ENCODE results near the gene CEMIP2. TPM values are rescaled to one million over a fixed set of nuclear protein-coding genes. Genes with fewer than 3 reads are reported as not detected.
A peak's percentile ranks its signal among the peaks of the same experiment; 100 is the strongest.

Gene CEMIP2
- total RNA-seq, 1 donor from 2014 or later = 61.2 TPM

- peak; percentile 41 for DNase-seq
Measured at GRCh38 chr9:71769175-71770161, 1.2 kb upstream of the CEMIP2 start.

DNA sequence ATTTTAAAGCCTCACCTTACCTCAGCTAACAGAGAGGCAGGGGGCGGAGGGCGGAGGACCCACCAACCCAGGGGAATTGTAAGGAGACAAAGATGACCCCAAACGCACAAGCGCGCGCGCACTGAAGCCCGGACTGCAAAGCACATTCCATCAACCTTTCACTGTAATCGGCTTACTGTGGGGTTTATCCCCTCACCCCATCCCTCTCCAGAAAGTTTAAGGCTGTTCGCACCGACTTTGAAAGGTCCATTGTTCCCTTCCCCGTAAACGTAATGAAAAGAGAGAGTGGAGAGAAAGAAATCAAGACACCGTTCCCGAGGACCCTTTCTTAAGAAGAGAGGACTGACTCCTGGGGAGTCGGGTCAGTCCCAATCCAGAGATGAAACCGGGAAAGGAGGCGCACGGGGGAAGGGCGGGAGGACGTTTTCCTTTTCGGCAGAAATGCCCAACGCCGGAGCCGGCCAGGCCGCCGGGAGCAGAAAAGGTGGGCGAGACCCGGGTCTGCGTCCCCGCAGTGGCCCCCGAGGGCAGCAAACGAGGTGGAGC lies 464 bp downstream of the CEMIP2 start:
- DNase-seq = no peak

- DNase-seq = no peak
Measured at GRCh38 chr9:71767163-71767775, 1.0 kb downstream of the CEMIP2 start.

DNA sequence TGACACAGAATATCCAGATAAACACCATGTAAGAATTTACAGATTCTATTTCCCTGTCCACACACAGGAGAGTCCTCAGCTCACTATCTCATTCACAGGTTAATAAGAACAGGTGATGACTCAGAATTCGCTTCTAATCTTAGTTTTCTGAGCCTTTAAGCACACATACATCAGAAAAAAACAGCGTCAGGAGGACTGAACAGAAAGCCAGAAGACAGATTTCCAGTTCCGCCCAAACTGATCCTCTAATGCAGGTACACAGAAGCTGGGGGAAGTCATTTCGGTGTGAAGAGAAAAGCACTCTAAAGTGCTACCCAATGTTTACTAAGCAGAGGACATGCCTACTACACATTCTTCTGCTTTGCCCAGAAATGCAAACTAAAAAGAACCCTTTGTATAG lies 1.6 kb downstream of the CEMIP2 start:
- no peak for DNase-seq

DNA sequence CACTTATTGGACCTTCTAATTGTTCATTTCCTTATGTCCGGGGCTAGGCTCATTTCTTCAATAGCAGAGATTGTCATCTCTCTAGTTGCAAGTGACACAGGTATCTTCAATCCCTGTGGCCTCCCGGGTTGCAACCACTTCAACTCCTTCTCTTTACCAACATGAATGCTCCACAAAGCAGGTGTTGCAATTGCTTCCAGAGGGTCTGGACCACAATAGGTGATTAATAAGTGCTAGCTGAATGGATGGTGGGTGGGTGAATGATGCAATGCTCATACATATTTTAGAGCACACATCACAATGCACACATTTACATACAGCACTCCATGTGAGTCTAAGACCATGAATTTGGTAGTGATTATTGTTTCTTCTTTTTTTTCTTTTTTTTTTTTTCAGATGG lies 2.6 kb downstream of the CEMIP2 start:
- no peak for DNase-seq

DNA sequence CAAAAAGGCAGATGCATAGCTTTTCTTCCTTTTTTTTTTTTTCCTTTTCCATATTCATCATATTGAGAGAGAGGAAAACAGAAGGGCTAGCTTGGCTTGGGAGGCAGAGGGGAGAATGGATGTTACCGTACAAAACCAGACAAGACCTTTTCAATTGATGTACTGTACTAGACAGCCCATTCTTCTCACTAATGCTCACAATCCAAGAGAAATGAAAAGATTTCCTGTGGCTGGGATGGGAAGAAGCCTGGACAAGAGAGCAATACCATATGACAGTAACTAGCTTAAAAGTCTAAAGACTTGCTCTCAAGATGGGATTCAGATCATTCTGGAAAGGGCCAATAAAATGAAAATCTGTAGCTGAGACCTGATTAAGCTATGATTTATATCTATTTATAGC lies 3.4 kb downstream of the CEMIP2 start:
- no peak for DNase-seq

- DNase-seq = no peak
Measured at GRCh38 chr9:71764463-71764862, 3.9 kb downstream of the CEMIP2 start.

DNA sequence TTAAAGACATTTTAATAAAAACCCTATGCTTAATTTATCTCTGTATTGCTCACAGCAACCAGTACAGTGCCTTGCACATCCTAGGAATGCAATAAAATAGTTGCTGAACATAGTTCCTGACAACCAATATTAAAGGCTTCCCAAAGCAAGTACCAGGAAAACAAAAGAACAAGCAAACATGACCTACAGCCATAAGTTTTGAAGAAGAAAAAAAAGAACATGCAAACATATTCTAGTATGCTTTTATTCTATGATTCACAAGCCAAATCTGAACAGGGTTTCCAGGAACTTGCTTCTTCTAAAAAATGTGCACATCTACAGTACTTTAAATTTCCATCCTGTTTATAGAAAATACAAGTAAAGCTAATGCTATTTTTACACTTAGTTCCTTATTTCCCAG lies 4.5 kb downstream of the CEMIP2 start:
- DNase-seq = no peak

DNA sequence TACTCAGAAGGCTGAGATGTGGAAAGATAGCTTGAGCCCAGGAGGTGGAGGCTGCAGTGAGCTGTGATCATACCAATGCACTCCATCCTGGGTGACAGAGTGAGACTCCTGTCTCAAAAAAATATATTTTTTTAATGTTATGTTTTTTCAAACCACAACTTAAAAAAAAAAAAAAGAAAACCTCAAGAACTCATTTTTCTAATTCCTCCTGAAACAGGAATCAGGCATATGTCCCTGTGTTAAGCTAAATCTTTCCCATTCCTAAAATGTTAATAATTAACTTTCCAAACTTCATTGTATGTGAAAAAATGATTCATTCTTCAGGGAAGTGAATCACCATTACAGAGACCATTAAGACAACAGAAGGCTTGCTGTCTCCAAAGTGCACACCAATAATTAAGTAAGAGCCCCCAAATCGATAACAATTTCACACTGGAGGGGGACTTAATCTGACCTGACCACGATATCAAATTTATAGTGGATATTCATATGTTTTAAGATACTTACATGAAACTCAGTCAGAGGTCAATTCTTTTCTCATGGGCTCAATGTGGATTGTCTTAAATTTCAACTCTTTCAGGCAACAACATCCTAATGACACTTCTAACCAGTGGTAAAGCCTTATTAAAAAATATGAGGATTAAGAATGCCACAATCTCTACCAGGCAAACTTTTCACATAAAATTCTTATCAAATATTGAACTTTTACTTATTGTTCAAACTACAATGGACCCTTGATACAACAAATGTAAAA lies 5.2 kb downstream of the CEMIP2 start:
- DNase-seq = no peak

GRCh38 chr9:71761938-71762353 lies 6.4 kb downstream of the CEMIP2 start:
- DNase-seq = no peak

DNA sequence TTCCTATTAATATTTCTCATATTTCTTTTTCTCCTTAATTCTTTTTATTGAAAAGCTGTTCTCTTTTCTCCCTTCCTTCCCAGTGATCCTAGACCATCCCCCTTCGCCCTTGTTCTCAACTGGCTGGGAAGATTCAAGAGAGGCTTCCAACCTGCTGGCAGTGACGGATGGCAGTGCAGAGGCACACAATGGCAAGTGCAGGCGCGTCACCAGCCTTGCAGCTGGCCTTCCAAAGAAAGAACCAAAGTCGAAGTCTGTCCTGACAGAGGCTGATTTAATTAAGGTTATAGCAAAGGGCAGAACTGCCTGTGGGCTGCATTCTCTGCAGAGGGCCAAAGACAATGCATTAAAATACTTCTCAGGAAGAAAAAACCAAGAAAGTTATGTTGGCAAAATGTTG lies 7.4 kb downstream of the CEMIP2 start:
- DNase-seq = no peak

- no peak for DNase-seq
Measured at GRCh38 chr9:71758785-71759184, 9.5 kb downstream of the CEMIP2 start.

DNA sequence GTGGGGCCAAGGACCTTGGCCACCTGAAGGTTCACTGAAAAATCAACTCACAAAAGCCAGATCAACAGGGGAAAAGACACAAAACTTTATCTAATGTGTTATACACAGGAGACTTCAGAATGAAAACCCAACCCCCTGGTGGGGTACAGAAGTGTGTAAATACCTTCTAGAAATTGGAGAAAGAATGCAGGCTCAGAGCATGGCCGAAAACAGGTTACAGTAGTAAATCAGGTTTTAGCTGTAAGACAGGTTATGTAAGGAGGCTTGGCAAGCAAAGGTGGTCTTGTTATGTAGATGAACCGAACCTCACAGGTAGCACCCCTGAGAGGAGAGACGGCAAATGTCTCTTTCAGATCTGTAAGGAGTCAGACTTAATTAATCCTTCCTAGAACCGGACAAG lies 10.0 kb downstream of the CEMIP2 start:
- no peak for DNase-seq

DNA sequence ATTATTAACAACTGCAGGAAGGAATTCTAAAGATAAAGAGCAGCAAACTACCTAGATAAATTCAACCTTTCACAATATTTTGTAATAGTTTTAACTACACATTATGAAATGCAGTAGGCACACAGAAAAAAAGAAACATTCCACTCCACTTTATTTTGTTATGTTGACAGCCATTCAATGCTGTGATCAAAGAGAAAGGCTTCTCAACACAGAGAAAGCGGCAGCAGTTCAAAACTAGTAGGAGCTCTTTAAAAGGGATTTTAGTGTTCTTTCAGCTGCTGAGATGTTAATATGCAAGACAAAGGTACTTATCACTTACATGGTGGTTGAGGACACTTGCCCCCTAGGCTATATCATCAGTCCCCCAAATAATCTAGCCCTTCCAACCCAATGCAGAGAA lies 11.6 kb downstream of the CEMIP2 start:
- no peak for DNase-seq

DNA sequence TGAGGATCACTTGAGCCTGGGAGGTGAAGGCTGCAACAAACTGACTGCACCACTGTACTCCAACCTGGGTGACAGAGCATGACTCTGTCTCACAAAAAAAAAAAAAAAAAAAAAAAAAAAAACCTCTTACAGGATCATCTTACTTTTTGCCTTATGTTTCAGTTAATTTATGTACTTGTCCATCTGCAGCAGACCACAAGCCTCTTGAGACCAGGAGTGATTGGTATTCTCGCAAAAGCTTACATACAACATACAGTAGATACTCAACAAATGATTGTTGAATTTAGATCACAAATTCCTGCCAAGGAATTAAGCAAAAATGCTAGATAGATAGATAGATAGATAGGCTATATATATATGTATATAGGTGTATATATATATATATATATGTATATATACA lies 12.4 kb downstream of the CEMIP2 start:
- DNase-seq = no peak

DNA sequence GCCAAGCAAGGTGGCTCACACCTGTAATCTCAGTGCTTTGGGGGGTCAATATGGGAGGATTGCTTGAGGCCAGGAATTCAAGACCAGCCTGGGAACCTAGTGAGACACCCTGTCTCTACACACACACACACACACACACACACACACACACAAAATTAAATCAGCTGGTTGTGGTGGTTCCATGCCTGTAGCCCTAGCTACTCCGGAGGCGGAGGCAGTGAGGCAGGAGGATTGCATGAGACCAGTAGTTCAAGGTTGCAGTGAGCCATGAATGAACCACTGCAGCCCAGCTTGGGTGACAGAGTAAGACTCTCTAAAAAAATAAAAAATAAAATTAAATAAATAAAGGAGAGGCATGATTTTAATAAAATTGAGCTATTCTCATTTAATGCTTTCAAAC lies 13.1 kb downstream of the CEMIP2 start:
- no peak for DNase-seq

DNA sequence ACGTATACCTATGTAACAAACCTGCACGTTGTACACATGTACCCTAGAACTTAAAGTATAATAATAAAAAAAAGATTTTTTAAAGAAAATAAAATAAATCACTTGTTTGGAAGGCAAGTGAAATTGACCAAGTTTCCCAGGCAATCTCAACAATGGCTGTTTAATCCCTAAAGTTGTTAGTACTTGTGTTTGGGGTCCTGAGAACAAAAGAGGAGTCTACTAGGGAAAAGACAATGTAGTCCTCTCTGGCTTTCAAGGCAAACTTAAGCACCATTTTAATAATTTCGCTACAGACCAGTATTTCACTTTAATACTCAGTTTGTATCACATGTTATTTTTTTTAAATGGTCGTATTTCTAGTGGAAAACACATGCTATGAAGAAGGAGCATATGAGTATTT lies 14.2 kb downstream of the CEMIP2 start:
- no peak for DNase-seq

DNA sequence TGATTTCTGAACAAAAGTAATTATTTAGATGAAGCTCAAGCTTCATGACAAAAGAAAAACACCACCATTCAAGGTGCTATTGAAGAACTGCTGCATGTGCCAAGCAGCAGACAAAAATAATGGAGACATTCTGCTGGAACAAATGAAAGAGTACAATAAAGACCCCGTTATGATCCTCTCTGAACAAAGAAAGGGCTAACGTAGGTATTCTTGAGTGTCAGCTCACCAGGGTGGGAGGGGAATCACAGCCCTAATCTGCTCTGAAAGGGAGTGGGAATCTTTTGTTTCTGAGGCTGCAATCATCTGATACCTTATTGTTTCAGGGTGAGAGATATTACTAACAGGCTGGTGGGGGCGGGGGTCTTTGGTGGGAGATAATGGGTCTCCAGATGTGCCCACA lies 15.4 kb downstream of the CEMIP2 start:
- DNase-seq = no peak

GRCh38 chr9:71752352-71752751 lies 16.0 kb downstream of the CEMIP2 start:
- no peak for DNase-seq

DNA sequence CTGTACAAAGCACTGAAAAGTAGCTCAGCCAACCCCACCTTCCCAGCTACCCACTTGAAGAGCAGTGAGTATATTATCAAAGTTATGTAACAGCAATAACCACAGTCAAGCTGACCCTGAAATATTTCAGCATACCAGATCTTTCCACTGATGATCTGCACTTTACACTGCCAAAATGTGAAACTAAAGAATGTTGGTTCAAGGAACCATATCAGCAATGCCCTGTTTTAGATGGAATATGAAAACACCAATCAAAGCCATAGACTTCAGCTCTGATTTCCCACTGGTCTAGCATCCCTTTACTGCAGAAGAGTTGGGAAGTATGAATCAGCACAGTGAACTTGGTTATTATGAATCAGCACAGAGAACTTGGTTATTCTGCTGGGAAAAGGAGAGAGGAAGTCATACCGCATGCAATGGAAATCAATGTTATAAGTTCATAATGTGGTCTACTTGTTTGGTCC lies 20.0 kb downstream of the CEMIP2 start:
- DNase-seq = no peak

- DNase-seq = no peak
Measured at GRCh38 chr9:71747576-71747975, 20.7 kb downstream of the CEMIP2 start.

- no peak for DNase-seq
Measured at GRCh38 chr9:71746758-71747125, 21.6 kb downstream of the CEMIP2 start.
